Measurements from ENCODE around the gene RNF223.

GRCh38 chr1:1099506-1100183 lies 25.5 kb upstream of the RNF223 start:
- TF ChIP-seq EP300 (IDR thresholded peaks at IDR 0.05) (no peak), CTCF (IDR thresholded peaks at IDR 0.05) (no peak), POLR2AphosphoS5 (IDR thresholded peaks at IDR 0.05) (no peak)

All from esophagus muscularis mucosa (tissue), 4 donors.